ENCODE results near the gene PTGES2.

Gene PTGES2

DNA sequence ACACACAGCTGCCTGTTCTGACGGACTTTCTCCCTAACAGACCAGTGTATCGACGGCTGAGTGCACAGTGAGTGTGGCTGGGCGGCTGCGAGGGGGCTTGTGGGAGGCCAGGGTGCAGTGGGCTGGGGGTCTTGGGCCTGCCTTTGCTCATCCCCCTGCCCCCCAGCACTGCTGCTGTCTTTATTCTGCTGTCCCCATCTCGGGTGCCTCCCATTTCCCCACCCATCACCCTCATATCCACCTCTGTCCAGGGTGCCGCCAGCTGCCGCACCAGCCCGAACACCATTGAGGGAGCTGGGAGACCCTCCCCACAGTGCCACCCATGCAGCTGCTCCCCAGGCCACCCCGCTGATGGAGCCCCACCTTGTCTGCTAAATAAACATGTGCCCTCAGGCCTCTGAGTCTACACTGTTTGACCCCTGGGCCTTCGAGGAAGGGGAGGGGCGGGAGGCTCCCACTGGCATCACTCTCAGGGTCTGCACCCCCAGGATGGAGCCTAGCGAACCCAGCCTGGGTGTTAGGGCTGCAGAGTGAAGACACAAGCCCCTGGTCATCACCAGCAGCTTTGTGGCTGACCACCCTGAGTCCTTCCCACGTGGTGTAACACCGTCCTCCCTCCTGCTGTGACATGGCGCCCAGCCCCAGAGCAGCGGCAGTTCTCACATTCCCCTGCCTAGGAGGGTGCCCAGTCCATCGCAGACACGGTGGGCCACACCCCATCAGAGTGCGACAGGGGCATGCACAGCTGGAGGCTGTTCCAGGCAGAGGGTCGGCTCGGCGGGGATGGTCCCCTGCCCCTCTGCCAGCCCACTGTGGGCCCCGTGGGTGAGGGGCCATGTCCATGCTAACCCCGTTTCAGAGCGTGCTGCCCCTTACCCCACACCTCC lies 25.8 kb upstream of the PTGES2 start:
- no peak for DNase-seq (ENCODE audit: low read depth in 3 of 3)

DNA sequence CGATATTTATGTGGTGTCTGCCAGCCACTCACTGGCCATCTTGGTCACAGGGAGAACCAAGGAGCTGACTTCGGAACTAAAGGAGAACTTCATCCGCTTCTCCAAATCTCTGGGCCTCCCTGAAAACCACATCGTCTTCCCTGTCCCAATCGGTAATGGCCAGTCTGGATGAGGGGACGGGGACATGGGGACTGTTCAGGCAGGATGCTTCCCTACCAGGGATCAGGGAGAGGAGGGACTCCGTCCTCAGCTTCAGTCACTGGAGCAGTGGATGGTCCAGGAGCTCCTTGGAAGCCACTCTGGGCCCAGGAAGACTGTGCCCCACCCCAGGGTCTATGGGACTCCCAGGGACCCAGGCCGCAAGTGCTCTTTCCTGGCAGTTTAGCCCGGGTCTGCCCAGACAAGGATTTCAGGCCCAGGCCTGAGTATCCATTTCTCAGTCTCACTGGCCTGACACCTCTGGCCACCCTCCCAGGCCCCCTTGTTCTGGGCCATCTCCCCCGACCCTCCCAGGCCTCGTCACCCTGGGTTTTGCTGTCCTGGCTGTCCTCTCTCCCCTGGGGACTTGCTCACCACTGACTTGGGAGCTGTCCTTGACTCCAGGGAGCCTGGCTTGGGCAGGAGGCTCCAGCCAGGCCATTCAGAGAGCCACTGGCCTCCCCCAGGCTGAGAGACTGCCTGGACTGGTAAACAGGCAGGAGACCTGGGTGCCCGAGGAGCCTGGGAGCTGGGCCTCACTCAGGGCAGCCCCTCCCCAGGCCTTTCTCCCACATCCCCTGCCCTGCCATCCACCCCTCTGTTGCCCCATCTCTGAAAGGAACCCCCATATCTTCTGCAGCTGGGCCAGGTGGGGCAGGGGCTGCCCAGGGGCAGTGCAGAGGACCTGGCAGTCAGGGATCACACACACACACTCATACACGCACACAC lies 24.9 kb upstream of the PTGES2 start:
- DNase-seq (ENCODE audit: low read depth in 3 of 3) = no peak

DNA sequence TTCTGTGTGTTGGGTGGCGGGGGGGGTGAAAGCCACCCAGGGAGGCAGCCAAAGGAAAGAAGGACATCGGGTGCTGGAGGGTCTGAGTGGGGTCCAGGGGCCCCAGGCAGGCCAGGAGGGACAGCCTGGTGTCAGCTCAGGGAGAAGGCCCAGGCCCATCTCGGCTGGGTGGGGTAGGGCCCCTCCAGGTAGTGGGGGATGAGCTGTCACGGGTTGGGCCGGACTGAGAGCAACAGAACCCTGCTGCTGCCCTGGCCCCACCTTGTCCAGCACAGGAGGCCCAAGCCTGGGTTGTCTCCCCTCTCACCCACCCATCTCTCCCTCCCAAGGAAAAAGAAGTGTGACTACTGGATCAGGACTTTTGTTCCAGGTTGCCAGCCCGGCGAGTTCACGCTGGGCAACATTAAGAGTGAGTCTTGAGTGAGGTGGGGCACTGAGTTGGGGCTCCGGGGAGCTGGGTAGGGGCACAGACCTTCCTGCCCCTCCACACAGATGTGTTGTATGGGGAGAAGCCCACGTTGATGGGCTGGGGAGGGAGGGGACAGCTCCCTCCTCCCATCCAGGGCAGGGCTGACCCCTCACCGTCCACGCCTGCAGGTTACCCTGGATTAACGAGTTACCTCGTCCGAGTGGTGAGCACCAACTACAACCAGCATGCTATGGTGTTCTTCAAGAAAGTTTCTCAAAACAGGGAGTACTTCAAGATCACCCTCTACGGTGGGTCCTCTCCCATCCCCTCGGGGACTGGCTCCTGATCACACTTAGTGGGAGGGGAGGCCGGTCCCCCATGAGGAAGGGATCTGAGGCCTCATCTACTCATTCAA lies 24.0 kb upstream of the PTGES2 start:
- DNase-seq (ENCODE audit: low read depth in 3 of 3) = no peak

DNA sequence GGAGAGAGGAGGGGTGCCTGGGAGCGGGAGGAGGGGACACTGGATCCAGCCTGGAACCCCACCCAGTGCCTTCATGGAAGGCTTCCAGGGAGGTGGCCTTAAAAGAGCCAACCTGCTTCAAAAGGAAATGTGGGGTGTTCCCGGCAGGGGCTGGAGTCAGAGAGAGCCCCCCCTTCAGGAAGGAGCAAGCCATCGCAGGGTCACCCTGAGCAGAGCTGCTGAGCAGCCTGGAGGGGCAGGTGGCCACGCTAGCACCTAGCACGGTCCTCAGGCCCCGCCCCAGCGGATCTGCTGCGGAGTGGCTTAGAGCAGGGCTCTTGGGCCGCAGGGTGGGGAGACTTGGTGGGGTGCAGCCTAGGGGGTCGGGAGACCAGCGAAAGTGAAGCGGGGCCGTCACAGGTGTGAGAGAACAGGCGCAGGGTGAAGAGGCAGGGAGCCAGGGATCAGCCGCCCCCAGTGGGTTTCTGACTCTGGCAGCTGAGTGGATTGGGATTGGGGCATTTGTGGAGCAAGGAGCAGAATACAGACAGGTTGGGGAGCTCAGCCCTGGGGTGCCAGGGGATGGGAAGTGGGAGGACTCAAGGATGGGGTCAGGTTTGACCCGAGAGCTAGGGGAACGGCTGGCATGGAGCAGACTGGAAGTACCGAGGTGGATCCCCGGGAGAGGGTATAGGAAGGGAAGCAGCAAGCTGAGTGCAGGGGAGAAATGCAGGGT lies 23.2 kb upstream of the PTGES2 start:
- DNase-seq (ENCODE audit: low read depth in 3 of 3) = no peak

DNA sequence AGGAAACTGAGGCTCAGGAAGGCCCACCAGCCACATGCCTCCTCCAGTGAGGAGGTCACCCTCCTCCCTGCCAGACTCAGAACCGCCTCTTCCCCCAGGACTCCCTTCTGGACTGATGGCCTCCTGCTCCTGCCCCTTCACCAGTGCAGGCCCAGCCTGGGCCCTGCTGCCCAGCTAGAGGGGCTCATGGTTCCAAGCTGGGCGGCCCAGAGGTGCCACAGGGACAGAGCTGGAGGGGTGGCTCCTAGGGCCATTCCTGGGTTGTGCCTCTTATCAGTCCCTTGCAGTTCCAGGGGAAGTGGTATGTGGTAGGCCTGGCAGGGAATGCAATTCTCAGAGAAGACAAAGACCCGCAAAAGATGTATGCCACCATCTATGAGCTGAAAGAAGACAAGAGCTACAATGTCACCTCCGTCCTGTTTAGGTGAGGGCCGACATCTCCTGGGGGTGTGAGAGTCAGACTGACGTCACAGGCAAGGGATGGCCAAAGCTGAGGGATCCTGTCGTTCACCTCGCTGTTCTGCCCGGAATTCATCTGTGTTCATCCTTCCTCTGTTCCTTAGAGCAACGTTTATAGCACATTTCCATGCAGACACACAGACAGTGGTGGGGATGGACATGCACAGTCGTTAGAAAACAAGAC lies 22.5 kb upstream of the PTGES2 start:
- DNase-seq (ENCODE audit: low read depth in 3 of 3) = no peak

DNA sequence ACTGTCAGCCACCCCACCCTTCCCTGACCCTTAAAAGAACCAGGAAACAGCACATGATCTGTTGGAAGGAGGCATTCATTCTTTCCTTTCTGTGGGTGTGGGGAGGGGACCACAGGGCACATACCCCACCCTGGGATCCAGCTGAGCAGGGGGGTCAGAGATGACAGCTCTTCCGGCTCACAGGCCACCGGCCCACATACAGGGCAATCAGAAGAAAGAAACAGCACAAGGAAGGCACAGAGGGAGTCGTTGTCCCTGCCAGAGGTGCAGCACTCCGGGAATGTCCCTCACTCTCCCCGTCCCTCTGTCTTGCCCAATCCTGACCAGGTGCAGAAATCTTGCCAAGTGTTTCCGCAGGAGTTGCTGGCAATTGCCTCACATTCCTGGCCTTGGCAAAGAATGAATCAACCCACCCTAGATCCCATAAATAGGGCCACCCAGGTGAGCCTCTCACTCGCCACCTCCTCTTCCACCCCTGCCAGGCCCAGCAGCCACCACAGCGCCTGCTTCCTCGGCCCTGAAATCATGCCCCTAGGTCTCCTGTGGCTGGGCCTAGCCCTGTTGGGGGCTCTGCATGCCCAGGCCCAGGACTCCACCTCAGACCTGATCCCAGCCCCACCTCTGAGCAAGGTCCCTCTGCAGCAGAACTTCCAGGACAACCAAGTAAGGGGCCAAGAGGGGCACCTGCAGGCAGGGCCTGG lies 21.6 kb upstream of the PTGES2 start, which contains the start of gene LCN2:
LCN2 (plus strand) TSS at position 453 of the 701 bp plus-strand sequence; CDS start at position 526, 73 bp downstream.
- DNase-seq (ENCODE audit: low read depth in 3 of 3) = no peak

DNA sequence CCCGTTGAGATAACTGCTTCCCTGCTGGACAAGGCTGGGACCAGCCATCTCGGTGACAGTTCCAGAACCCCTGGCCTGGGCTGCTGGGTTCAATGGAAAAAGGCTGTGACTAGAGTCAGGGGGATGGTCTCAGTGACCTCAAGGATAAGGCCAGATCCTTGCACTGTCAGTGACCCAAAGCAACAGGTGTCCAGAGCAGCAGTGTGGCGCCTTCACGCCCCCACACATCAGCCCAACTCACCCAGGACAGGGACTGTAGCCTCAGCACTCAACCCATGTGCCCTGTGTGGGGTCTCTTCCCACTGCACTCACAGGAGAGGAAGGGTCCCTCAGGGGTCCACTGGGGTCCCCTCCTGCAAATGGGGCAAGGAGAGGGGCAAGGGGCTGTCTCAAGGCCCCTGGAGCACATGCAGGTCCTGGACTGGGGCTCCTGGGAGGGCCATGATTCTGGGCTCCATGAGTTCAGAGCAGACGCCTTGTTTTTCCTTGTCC lies 21.0 kb upstream of the PTGES2 start:
- no peak for DNase-seq (ENCODE audit: low read depth in 3 of 3)

DNA sequence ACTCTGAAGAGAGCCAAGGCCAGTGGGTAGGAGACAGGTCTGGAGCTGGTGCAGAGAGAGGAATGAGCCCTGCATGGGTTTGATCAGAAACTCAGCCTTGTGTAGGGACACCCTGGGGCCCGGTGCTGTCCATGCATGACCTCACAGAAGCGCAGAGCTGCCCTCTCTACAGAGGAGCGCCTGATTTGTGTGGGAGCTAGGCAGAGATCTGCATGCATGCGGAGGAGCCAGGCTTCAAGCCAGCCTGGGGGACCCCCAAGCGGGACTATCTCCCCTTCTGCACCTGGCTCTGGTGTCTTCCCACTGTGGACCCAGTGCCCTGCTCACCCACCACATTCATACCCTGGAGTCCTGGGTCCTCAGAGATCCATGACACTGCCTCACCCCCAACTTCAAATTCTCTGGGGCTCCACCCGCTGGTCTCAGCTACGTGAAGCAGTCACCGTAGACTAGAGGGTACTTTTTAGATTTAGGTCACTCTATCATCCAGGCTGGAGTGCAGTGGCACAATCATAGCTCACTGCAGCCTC lies 19.1 kb upstream of the PTGES2 start:
- DNase-seq (ENCODE audit: low read depth in 3 of 3) = no peak

DNA sequence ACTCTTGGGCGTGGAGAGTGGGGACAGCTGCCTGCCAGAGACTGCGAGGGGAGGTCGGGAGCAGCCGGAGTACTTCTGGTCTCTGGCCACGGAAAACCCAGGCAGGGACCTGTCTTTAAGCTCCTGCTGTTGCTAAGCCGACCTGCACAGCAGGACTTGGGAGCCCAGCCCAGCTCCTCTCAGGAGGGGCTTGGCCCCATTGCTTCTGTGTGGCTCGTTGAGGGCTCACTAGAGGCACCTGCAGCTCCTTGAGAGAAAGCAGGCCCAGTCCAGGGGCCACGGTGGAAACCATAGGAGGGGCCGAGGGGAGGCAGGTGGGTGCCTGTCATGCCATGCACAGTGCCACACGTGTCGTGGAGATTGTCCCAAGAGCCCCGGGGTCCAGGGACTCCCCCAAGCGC lies 18.4 kb upstream of the PTGES2 start:
- no peak for DNase-seq (ENCODE audit: low read depth in 3 of 3)

DNA sequence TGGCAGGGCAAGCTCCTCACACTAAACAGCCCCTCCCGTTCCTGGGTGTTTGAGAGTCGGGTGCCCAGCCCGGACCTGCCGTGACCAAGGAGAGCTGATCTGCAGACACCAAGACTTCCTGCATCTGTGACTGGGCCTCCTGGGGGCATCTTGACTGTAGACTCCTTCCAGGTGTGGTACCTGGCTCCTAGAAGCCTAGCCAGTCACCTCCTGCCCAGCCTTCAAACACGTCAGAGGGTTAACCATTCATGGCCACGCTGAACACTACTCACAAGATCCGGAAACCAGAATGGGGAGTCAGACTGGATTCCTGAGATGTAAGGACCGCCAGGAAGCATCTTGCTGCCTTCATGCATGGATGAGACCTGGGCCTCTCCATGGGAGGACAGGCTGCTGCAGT lies 18.0 kb upstream of the PTGES2 start:
- DNase-seq (ENCODE audit: low read depth in 3 of 3) = no peak

DNA sequence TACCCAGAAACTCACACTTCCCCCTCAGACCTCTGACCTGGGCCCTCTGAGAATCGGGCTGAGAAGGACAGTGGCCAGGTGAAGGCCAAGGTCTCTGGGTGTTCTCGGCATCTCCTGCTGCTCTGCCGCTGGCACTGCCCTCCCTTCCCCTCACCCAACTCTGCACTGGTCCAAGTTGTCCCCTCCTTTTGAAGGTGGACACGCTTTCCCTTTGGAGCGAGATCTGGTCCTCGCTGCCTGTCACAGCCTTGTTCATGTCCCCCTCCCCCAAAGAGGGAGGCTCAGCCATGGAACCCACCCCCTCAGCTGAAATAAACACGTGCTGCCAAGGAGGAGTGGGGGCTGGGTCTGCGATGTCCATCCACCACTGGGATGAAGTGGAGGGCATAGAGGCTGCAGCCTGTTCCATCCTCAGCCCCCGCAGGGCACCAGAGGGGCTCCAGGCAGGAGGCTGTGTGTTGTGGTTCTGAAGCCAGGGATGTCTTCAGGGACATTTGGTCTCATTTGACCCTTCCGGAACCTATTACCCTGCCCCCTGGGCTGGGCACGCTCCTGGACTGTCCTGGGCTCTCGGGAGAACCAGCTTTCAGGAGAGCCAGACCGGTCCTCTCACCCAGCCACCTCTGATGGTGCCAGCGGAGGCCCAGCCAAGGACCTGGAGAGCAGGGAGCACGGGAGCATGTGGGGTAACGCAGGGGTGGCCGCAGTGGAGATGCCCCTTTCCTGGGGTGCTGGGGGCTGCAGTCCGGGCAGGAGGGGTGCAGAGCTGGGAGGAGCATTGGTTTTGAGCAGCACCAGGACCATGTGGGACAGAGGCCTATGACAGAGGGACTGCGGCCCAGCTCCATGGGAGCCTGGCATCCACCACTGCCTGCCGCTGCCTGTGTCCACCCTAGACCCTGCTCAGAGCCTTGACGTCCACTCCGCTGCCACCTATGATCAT lies 17.0 kb upstream of the PTGES2 start:
- DNase-seq (ENCODE audit: low read depth in 3 of 3) = no peak

DNA sequence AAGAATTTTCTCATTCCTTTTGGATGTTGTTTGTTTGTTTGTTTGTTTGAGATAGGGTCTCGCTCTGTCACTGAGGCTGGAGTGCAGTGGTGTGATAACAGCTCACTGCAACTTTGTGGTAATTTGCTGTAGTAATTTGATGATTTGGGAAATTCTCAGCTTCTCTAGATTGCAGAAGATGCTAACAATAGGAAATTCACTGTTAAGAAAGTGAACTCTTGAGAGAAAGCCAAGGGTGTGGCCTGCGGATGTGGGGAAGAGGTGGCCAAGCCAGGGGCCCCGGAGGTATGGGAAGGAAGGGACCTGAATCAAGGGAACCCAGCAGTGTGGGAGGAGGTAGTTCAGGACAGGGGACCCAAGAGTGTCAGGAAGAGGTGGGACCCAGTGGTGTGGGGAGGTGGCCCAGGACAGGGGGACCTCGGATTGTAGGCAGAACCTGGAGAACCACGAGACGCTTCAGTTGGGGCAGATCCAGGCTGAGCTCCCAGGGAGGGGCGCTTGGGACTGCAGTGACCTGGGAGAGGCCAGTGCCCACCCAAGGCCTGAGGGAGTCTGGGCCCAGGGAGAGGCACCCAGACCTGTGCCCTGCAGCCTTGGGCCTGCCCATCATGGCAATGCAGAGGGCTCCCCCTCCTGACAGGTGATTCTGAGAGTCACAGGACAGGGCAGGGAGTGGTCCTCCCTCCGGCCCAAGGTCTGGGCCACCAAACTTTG lies 16.2 kb upstream of the PTGES2 start:
- DNase-seq (ENCODE audit: low read depth in 3 of 3) = no peak

DNA sequence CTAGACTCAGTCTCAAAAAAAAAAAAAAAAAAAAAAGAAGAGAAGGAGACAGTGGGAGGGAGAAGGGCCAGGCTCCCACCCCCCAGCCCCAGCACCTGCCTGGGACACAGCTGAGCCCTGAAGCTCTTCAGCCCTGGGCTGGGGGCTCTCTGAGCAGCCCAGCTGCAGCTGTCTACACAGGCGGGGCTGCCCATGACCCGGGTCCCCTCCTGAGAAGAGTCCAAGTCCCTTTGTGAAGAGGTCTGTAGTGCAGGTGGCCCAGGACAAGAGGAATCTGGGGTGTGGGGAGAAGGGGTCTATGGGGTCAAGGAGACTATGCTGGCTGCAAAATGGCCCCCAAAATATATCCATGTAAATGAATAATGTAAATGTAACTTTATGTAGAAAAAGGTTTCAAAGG lies 15.1 kb upstream of the PTGES2 start:
- no peak for DNase-seq (ENCODE audit: low read depth in 3 of 3)

DNA sequence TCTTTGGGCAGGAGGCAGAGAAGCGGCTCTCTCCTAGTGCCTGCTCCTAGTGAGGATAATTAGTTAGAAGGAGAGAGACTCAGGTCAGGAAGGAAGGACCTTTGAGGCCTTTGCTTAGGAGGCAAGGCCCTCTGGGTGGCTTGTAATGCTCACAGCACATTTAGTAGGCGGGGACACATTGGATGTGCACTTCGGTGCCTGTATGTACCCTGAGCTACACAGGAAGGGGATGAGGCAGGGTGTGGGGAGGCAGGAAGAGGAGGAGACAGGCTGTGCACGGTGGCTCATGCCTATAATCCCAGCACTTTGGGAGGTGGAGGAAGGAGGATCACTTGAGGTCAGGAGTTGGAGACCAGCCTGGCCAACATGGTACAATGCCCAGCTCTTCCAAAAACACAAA lies 14.5 kb upstream of the PTGES2 start:
- no peak for DNase-seq (ENCODE audit: low read depth in 3 of 3)

DNA sequence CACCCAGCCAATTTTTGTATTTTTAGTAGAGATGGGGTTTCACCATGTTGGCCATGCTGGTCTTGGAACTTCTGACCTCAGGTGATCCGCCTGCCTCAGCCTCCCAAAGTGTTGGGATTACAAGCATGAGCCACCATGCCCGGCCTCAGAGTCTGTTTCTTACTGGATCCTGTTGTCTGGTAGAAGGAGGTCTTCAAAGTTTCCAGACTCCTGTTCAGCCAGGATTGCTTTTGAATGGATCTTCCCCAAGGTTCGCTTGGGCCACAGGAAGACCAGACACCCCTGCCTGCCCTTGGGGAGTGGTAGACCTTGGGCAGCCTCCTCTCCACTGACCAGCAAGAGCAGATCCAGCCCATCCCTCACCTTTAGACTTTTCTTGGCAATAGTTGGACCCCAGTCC lies 14.1 kb upstream of the PTGES2 start:
- DNase-seq (ENCODE audit: low read depth in 3 of 3) = no peak

DNA sequence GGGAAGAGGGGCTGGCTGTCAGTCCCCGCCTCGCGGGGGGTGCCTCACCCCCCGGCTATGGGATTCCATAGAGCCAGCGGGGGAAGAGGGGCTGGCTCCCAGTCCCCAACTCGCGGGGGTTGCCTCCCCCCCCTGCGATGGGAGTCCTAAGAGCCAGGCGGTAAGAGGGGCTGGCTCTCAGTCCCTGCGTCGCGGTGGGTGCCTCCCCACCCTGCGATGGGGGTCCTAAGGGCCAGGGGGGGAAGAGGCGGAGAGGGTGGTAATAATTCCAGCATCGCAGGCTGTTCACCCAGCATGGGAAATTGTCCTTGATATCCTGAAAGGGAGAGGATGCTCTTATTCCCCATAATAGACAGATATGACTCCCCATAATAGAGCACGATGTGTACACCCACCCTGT lies 12.1 kb upstream of the PTGES2 start:
- no peak for DNase-seq (ENCODE audit: low read depth in 3 of 3)

DNA sequence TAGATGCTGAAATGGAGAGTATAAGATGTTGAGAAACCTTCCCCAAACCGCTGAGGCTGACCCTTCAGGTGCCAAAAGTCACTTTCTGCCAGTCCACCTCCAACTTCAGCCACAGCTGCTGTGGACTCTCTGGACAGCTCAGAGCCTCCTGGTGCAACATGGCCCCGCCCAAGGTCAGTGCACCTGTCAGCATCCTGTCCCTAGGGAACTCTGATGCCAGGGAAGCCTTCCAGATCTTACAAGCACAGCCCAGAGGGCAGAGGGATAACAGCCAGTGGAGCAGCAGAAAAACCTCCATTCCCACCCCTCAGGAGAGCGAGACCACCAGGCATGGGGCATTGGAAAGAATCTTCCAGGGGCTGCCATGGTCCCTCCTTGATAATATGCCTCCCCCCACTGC lies 10.5 kb upstream of the PTGES2 start:
- DNase-seq (ENCODE audit: low read depth in 3 of 3) = no peak

All from stimulated activated CD4-positive, alpha-beta T cell treated with anti-CD3 and anti-CD28 coated beads, TNF-alpha, amount 100 ng/mL, for 48 hours (primary cell).